GM12891 (cell line): ENCODE data around the gene RHEBL1. TPM values are rescaled to one million over a fixed set of nuclear protein-coding genes. Genes with fewer than 3 reads are reported as not detected.

Source experiments
- DNase-seq: peaks from one replicate; pipeline ENCODE4 v3.0.0; 2011; ENCODE audit warnings: low spot score; ENCODE audit not compliant: insufficient read length
- FAIRE-seq: peaks from 2 replicates; lab custom pipeline; 2011; peaks lifted over from hg19 to GRCh38; lab: Jason Lieb, UNC
- PAX5 ChIP-seq: IDR thresholded peaks from 2 replicates; pipeline ENCODE4 v1.6.1; 2011; ENCODE audit warnings: low read length, moderate library complexity, mild to moderate bottlenecking; ENCODE audit not compliant: insufficient read depth, severe bottlenecking
- POLR2A ChIP-seq: IDR thresholded peaks from 2 replicates; pipeline ENCODE4 v1.6.1; 2011; ENCODE audit warnings: low read depth, low read length, control low read depth
- POLR2AphosphoS5 ChIP-seq: IDR thresholded peaks from 2 replicates; pipeline ENCODE4 v1.6.1; 2011; ENCODE audit warnings: low read depth, low read length, control low read depth
- POU2F2 ChIP-seq: IDR thresholded peaks from 2 replicates; pipeline ENCODE4 v1.6.1; 2011; ENCODE audit warnings: low read depth, mild to moderate bottlenecking, control low read depth, low read length, moderate library complexity
- SPI1 ChIP-seq: IDR thresholded peaks from 2 replicates; pipeline ENCODE4 v1.6.1; 2011; ENCODE audit warnings: low read depth, low read length, control low read depth
- TAF1 ChIP-seq: IDR thresholded peaks from 2 replicates; pipeline ENCODE4 v1.6.1; 2011; ENCODE audit warnings: low read depth, low read length, control low read depth
- polyA plus RNA-seq: library from polyadenylated mRNA; unstranded; fragments of >200 nt; gene quantifications from one replicate; pipeline ENCODE4 v1.2.1, GENCODE V29; 2012; ENCODE audit warnings: low read depth, missing spikeins, inconsistent platforms; ENCODE audit not compliant: missing spikeins

Gene RHEBL1
- 6.1 TPM for polyA plus RNA-seq

- TF ChIP-seq POLR2AphosphoS5 (no peak), TAF1 (0 out of 2 replicates have a peak, but pooled peaks have one; percentile 13), POLR2A (no peak; the same call in 1 of the 2 replicates)
- DNase-seq (peak; percentile 94), FAIRE-seq (peak; percentile 92)
Observed at GRCh38 chr12:49069507-49070346, at the start of gene RHEBL1. Gene RHEBL1 (minus strand): TSS chr12:49069979. CDS start chr12:49069785, 194 bp downstream.

GRCh38 chr12:49111206-49111605, 41.4 kb upstream of the RHEBL1 start:
- no peak for DNase-seq
- FAIRE-seq: no peak
- TF ChIP-seq TAF1: no peak
- TF ChIP-seq POU2F2: no peak
- TF ChIP-seq POLR2A: no peak
- no peak for TF ChIP-seq PAX5
- no peak for TF ChIP-seq SPI1
- TF ChIP-seq POLR2AphosphoS5: no peak

GRCh38 chr12:49110464-49111155, 40.8 kb upstream of the RHEBL1 start, which contains the start of gene LMBR1L:
Gene LMBR1L (minus strand): TSS chr12:49110847. CDS start chr12:49110555, 292 bp downstream.
- DNase-seq (peak; percentile 94), FAIRE-seq (peak; percentile 96)
- TF ChIP-seq TAF1: 0 out of 2 replicates have a peak, but pooled peaks have one; percentile 43
- TF ChIP-seq POLR2A: peak; percentile 64; the same call in 1 of the 2 replicates
- TF ChIP-seq PAX5: no peak
- no peak for TF ChIP-seq POU2F2
- TF ChIP-seq SPI1: peak; percentile 57
- no peak; the same call in 1 of the 2 replicates for TF ChIP-seq POLR2AphosphoS5

GRCh38 chr12:49109641-49110463, 40.1 kb upstream of the RHEBL1 start:
- FAIRE-seq (no peak), DNase-seq (no peak)
- TF ChIP-seq PAX5: no peak
- no peak for TF ChIP-seq POLR2A
- no peak for TF ChIP-seq SPI1
- no peak for TF ChIP-seq POU2F2
- no peak for TF ChIP-seq TAF1
- no peak for TF ChIP-seq POLR2AphosphoS5

- no peak for DNase-seq
- no peak for FAIRE-seq
- TF ChIP-seq POLR2AphosphoS5 (no peak), POLR2A (no peak), POU2F2 (no peak), SPI1 (no peak), PAX5 (no peak), TAF1 (no peak)
Observed at GRCh38 chr12:49108958-49109404, 39.2 kb upstream of the RHEBL1 start.

GRCh38 chr12:49105504-49106084, 35.8 kb upstream of the RHEBL1 start:
- no peak for FAIRE-seq
- DNase-seq: no peak
- no peak for TF ChIP-seq TAF1
- TF ChIP-seq POLR2AphosphoS5: no peak
- TF ChIP-seq PAX5: no peak
- TF ChIP-seq POLR2A: no peak
- TF ChIP-seq SPI1: no peak
- no peak for TF ChIP-seq POU2F2

GRCh38 chr12:49104822-49105221, 35.0 kb upstream of the RHEBL1 start:
- no peak for DNase-seq
- no peak for FAIRE-seq
- no peak for TF ChIP-seq POU2F2

- TF ChIP-seq POLR2A (no peak), POU2F2 (no peak), TAF1 (no peak), PAX5 (no peak), POLR2AphosphoS5 (no peak), SPI1 (no peak)
- no peak for FAIRE-seq
- DNase-seq: no peak
Observed at GRCh38 chr12:49100380-49100779, 30.6 kb upstream of the RHEBL1 start.
